ENCODE measurements around the gene SMAD2.
A peak's percentile ranks its signal among the peaks of the same experiment; 100 is the strongest.
"Not testable (repeated sequence)": the region's sequence is repeated elsewhere in the genome, so short reads cannot be mapped to it uniquely, and the experiment has no call there.

Gene SMAD2

DNA sequence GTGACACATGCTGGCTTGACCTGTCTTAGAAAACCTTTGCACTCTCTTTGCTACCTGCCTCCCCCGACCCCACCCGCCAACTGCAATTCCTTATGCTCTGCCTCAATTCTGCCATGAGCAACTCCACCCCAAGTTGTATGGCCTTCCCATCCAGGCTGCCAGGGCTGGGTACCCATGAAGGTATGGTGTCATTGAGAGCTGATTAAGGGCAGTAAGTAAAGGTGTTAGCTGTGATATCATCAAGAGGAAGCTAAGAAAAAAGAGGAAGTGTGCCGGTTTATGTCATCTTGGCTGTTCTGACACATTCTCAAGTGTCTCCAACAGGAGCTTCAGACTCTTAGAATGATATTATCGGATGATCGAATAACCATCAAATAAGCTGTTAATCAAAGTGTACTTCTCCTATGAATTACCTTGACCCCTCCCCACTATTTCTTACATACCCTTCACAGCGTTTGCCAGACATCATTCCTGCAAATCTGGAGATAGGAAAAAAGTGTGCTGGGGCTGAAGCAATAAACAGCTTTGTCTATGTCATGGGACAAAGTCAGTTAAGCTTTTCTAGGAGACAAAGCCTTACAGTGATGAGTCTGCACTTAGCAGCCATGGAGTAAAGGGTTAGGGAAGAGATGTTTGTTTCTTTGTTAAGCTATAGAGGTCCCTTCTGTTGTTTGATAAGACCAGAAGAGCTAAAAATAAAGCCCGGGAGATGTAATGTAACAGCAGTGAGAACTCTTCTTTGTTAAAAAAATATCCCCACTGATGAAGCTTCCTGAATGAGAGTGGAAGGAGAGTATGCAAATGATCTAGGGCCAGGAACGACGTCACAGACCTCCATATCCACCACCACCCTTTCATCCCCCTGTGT, 40.4 kb upstream of the SMAD2 start:
- no peak for DNase-seq (ENCODE audit: low read depth in 2 of 2)
- H3K4me3 ChIP-seq (replicated peaks in 1 of 2; ENCODE audit: low read depth in 2 of 2, low read length in 2 of 2), result no peak overlapping the region
- no peak for TF ChIP-seq CTCF (IDR thresholded peaks at IDR 0.05; ENCODE audit: low read depth, low read length)

GRCh38 chr18:47969816-47970215, 39.4 kb upstream of the SMAD2 start:
- no peak for TF ChIP-seq CTCF (IDR thresholded peaks at IDR 0.05; ENCODE audit: low read depth, low read length)
- DNase-seq (ENCODE audit: low read depth in 2 of 2), result peak; percentile 9 to 10
- no peak overlapping the region for H3K4me3 ChIP-seq (replicated peaks in 1 of 2; ENCODE audit: low read depth in 2 of 2, low read length in 2 of 2)

- no peak for TF ChIP-seq CTCF (IDR thresholded peaks at IDR 0.05; ENCODE audit: low read depth, low read length)
- H3K4me3 ChIP-seq (replicated peaks in 1 of 2; ENCODE audit: low read depth in 2 of 2, low read length in 2 of 2), result no peak overlapping the region
- DNase-seq (ENCODE audit: low read depth in 2 of 2), result peak in 1 of 2 donors; percentile 13
These were observed 38.3 kb upstream of the SMAD2 start for GRCh38 chr18:47968721-47969120.

DNA sequence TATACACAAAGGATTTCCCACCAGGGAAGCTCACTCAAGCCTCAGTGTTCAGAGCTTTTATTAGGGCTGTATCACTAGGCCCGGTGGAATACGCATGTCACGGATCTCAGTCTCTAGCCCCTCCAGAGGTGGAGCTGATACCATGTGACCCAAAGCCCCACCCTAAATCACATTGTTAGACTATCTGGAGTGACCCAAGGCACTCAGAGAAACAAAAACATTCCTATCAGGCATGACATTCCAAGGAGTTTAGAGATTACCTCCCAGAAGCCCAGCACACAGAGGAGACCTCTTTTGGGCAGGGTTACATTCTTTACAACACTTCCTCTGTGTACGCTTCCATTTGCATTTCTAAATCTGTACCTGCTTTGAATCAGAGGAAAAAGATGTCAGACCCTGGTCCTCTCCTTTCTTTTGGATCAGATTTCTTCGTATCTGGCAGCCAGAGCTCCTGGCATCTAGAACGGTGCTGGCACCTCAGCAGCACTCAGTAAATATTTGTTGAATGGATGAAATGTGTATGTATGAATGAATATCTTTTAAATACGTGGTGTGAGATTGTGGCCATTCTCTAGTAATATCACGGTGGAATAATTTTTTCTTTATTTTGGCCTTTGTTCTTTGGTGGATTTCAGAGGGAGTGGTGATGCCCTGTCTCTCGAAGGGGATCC, 37.7 kb upstream of the SMAD2 start:
- H3K4me3 ChIP-seq (replicated peaks in 1 of 2; ENCODE audit: low read depth in 2 of 2, low read length in 2 of 2), result no peak overlapping the region
- peak; percentile 21 to 63 for DNase-seq (ENCODE audit: low read depth in 2 of 2)
- no peak for TF ChIP-seq CTCF (IDR thresholded peaks at IDR 0.05; ENCODE audit: low read depth, low read length)

DNA sequence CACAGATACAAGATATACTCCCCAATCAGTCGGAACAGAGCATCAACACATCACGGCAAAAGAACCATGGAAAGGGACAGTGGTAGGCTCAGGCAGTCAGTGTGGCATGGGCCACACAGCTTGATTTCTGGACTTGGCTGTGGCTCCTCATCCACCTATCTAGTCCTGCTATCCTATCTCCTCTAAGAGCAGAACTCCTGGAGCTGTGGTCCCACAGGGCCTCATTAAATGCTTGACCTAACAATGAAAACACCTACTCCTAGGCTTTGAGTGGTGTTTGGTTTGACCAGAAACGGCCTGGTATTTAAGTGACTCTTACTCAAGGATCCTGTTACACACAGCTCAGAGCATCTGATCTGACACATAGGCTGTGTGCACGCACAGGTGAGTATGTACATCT, 33.6 kb upstream of the SMAD2 start:
- TF ChIP-seq CTCF (IDR thresholded peaks at IDR 0.05; ENCODE audit: low read depth, low read length), result no peak
- DNase-seq (ENCODE audit: low read depth in 2 of 2), result no peak
- H3K4me3 ChIP-seq (replicated peaks in 1 of 2; ENCODE audit: low read depth in 2 of 2, low read length in 2 of 2), result no peak overlapping the region

- DNase-seq (ENCODE audit: low read depth in 2 of 2); H3K4me3 ChIP-seq (replicated peaks in 1 of 2; ENCODE audit: low read depth in 2 of 2, low read length in 2 of 2): not testable (repeated sequence)
These were observed 30.5 kb upstream of the SMAD2 start for GRCh38 chr18:47961003-47961402.

- peak; percentile 79 for DNase-seq (ENCODE audit: low read depth in 2 of 2)
- no peak for TF ChIP-seq CTCF (IDR thresholded peaks at IDR 0.05; ENCODE audit: low read depth, low read length)
- H3K4me3 ChIP-seq (replicated peaks in 1 of 2; ENCODE audit: low read depth in 2 of 2, low read length in 2 of 2), result no peak overlapping the region
These were observed 23.0 kb upstream of the SMAD2 start for GRCh38 chr18:47953471-47953931.

All from cardiac fibroblast (primary cell).